OCI-M1 (cell line): ENCODE measurements around the gene CTTN.

Experiments used
- DNase-seq: peaks from one replicate; lab custom pipeline; 2025; lab: John Stamatoyannopoulos, UW

CTTN gene

GRCh38 chr11:70477176-70477575 is 78.8 kb downstream of the CTTN start:
- DNase-seq = no peak

GRCh38 chr11:70477609-70478008 is 79.3 kb downstream of the CTTN start:
- no peak for DNase-seq

GRCh38 chr11:70478166-70478890 is 80.0 kb downstream of the CTTN start:
- DNase-seq = no peak

- DNase-seq = no peak
Measured at GRCh38 chr11:70480711-70481110, 82.4 kb downstream of the CTTN start.

- no peak for DNase-seq
Measured at GRCh38 chr11:70481625-70482528, 83.5 kb downstream of the CTTN start.

GRCh38 chr11:70482529-70482917 is 84.2 kb downstream of the CTTN start:
- DNase-seq = no peak

GRCh38 chr11:70483077-70483861 is 84.9 kb downstream of the CTTN start:
- peak; percentile 95 for DNase-seq

GRCh38 chr11:70483917-70484316 is 85.6 kb downstream of the CTTN start:
- DNase-seq = no peak

GRCh38 chr11:70485326-70486025 is 87.1 kb downstream of the CTTN start:
- no peak for DNase-seq

GRCh38 chr11:70486026-70486415 is 87.7 kb downstream of the CTTN start:
- no peak for DNase-seq
